Bronchial epithelial cell (primary cell): Measurements from ENCODE around the gene ANK2. TPM values are rescaled to one million over a fixed set of nuclear protein-coding genes. Genes with fewer than 3 reads are reported as not detected.

Experiments used
- DNase-seq: peaks from one replicate; pipeline ENCODE4 v3.0.0-alpha.2; 2010; ENCODE audit warnings: low read depth
- FAIRE-seq: peaks from 2 replicates; lab custom pipeline; 2011; peaks lifted over from hg19 to GRCh38; lab: Jason Lieb, UNC
- H3K27me3 ChIP-seq: 2 replicates; pipeline ENCODE4 v1.5.1; 2011; ENCODE audit warnings: low read length; ENCODE audit not compliant: control insufficient read depth, insufficient read depth
- H3K36me3 ChIP-seq: 2 replicates; pipeline ENCODE4 v1.5.1; 2011; ENCODE audit warnings: low read length; ENCODE audit not compliant: control insufficient read depth, insufficient read depth
- H3K4me3 ChIP-seq: 2 replicates; pipeline ENCODE4 v1.5.1; 2011; ENCODE audit warnings: mild to moderate bottlenecking, low read depth, low read length, control low read depth
- total RNA-seq: library from RNA; depleted of rRNA; stranded (reverse); fragments of >200 nt; gene quantifications from 2 replicates; pipeline ENCODE4 v1.2.1, GENCODE V29; 2014
- TF ChIP-seq, protein P1 (sequence below): IDR thresholded peaks from 2 replicates; pipeline ENCODE4 v1.5.1; 2011; ENCODE audit warnings: mild to moderate bottlenecking, moderate library complexity, low read length, control low read depth, inconsistent platforms; ENCODE audit not compliant: insufficient read depth, severe bottlenecking

Gene ANK2
- total RNA-seq, 1 donor from 2014 or later, result 2.6 TPM

DNA sequence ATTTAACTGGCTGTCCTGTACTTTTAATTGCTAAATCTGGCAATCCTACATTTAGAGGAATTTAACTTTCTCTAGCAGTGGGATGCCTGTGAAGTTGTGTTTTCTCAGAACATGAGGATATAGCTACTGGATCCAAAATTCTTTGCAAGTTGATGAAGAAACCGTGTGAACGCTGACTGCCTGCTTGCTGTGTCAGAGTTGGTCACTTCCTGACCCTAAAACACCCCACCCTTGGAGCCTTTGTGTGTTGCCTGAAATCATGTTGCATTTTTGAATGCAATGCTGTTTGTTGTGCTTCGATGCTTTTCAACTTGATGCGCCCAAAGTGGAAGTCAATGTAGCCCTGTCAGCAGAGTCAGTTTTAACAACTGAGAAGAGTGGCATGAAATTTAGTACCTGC is 211.2 kb downstream of the ANK2 start:
- Histone ChIP-seq H3K36me3 (no peaks in the 10 kb centered on the region), H3K27me3 (no peaks in the 10 kb centered on the region), H3K4me3 (no peak overlapping the region)
- DNase-seq (no peak), FAIRE-seq (no peak)
- TF ChIP-seq, protein P1, sequence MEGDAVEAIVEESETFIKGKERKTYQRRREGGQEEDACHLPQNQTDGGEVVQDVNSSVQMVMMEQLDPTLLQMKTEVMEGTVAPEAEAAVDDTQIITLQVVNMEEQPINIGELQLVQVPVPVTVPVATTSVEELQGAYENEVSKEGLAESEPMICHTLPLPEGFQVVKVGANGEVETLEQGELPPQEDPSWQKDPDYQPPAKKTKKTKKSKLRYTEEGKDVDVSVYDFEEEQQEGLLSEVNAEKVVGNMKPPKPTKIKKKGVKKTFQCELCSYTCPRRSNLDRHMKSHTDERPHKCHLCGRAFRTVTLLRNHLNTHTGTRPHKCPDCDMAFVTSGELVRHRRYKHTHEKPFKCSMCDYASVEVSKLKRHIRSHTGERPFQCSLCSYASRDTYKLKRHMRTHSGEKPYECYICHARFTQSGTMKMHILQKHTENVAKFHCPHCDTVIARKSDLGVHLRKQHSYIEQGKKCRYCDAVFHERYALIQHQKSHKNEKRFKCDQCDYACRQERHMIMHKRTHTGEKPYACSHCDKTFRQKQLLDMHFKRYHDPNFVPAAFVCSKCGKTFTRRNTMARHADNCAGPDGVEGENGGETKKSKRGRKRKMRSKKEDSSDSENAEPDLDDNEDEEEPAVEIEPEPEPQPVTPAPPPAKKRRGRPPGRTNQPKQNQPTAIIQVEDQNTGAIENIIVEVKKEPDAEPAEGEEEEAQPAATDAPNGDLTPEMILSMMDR, result no peak

DNA sequence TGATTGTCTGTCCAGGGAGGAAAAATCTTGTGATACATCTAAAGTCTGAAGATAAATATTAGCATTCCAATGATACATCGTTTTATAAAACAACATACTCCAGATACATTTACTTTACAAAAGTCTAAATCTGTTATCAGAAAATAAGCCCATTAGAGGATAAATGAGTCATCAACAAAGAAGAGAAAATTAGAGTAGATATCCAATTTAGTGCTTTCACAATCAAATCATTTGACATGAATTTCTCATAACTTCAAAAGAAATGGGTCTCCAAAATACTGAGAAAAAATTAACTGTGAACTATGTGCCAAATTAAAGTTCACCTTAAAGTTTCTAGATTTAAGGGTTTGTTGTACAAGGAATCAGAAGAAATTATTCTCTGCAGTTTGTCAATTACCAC is 213.8 kb downstream of the ANK2 start:
- FAIRE-seq, result no peak
- no peak overlapping the region for H3K4me3 ChIP-seq
- no peaks in the 10 kb centered on the region for H3K36me3 ChIP-seq
- TF ChIP-seq, protein P1, result no peak
- no peak for DNase-seq
- H3K27me3 ChIP-seq, result no peaks in the 10 kb centered on the region

DNA sequence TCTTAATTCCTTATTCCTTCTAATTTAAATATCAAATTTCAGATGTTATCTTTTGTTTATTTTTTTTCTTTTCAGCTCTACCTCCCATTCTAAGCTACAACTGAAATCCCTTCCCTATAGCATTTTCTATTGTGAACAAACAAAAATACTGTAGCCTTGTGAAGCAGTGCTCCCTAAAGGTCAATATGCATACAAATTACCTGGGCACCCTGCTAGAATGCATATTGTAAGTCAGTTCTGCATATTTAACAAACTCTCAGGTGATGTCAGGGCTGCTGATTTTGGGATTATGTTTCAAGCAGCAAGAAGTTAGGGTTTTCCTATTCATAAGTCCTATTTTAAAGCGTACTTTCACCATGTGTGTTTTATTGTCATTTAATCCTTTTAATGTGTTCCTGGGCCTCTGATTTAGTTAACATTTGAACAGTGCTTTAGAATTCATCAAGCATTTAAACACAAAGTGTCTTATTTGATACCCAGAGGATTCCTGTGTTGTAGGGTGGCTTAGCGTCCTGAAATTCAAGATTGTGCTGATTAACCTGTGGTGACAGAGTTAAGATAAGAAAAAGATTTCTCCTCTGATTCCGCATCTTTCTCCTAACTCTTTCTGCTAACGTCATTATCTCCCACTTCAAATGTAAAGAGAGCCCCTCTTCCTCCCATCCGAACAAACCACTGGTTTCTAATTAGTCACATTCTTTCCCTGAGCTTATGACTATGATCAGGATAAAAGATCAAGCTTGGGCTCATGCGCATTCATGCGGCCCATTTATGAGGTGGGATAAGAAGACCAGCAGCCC is 221.3 kb downstream of the ANK2 start:
- H3K27me3 ChIP-seq, result no peaks in the 10 kb centered on the region
- FAIRE-seq (no peak), DNase-seq (no peak)
- no peaks in the 10 kb centered on the region for H3K36me3 ChIP-seq
- TF ChIP-seq, protein P1, result no peak
- no peak overlapping the region for H3K4me3 ChIP-seq

DNA sequence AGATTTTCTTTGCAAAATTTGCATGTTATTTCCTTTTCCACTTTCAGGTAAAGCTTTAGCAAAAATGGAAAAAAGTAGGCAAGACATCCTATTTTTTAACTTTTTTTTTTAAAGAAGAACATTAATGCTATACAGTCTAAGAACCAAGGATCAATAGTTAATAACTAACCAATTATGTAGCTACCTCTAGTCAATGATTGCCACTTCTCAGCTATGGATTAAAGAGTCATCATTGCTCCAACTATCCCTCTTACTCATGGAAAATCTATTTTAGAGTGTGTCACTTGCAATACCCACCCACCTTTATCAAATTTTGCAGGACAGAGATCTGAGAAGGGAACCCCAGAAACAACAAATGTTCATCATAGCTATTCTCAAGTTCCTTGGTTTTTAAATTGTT is 223.1 kb downstream of the ANK2 start:
- TF ChIP-seq, protein P1, result no peak
- Histone ChIP-seq H3K27me3 (no peaks in the 10 kb centered on the region), H3K4me3 (no peak overlapping the region), H3K36me3 (no peaks in the 10 kb centered on the region)
- DNase-seq (no peak), FAIRE-seq (no peak)

DNA sequence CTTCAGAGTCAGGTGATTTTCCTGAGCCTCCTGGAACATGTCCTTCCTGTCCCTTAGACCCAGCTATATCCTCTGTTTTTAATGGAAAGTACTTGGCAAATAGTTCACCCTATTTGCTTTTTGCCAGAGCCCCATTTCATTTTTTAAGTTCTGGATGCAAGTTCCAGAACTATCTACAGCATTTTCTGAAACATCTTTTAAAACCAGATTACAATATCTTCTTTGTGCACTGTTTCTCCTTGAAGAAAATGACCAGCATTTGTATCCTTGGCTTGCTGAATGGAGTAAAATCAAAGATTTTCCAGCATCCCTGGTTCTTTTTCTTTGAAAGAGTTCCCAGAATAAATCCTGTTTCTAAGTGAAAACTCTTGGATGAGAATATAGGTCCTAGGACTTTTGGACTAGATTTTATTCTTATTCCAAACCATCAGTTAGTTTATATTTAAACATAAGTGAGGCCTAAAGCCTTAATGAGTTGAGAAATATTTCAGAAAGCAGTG is 224.3 kb downstream of the ANK2 start:
- no peak for DNase-seq
- no peak for FAIRE-seq
- TF ChIP-seq, protein P1, result no peak
- no peaks in the 10 kb centered on the region for H3K36me3 ChIP-seq
- H3K4me3 ChIP-seq, result no peak overlapping the region
- no peaks in the 10 kb centered on the region for H3K27me3 ChIP-seq
